RWPE1 (cell line): ENCODE data around the gene OR52N2.

Experiments
- CTCF ChIA-PET: fragments of 350-600 bp; sonication (Branson Sonifier 250); formaldehyde crosslinking; extraction: SDS; loops from one replicate; lab custom pipeline; 2021; lab: Yijun Ruan, JAX
- POLR2A ChIA-PET: fragments of 400-600 bp; formaldehyde crosslinking; extraction: SDS; loops from one replicate; lab custom pipeline; 2020; ENCODE audit warnings: antibody characterized with exemption; ENCODE audit not compliant: low non-redundant PET; lab: Yijun Ruan, JAX
- DNase-seq: peaks from one replicate; pipeline ENCODE4 v3.0.0; 2012; ENCODE audit warnings: low spot score
- H3K27ac ChIP-seq: fragments of 450-650 bp; 2 replicates; pipeline ENCODE4 v1.5.1; 2017
- CTCF ChIP-seq: fragments of 450-650 bp; conservative IDR thresholded peaks from 2 replicates; pipeline ENCODE4 v1.5.1; 2017; ENCODE audit warnings: low read depth, mild to moderate bottlenecking

The OR52N2 gene

GRCh38 chr11:5807580-5807979, 1.1 kb upstream of the OR52N2 start:
- no peak for DNase-seq
- no peak overlapping the region for H3K27ac ChIP-seq
- ChIA-PET CTCF (no interaction called here), POLR2A (no interaction called here)
- no peak for TF ChIP-seq CTCF

- no peak for DNase-seq
- H3K27ac ChIP-seq, result no peak overlapping the region
- POLR2A ChIA-PET, result no interaction called here
- TF ChIP-seq CTCF, result no peak
- CTCF ChIA-PET, result interaction anchor here (0.6 kb wide), 1 partner anchor 608 kb away, joined by 3 read pairs; the partner anchor contains the start of gene OR51V1
Observed at GRCh38 chr11:5809122-5809519, 397 bp downstream of the OR52N2 start.

- DNase-seq, result no peak
- POLR2A ChIA-PET, result no interaction called here
- CTCF ChIA-PET, result no interaction called here
- TF ChIP-seq CTCF, result no peak
- no peak overlapping the region for H3K27ac ChIP-seq
Observed at GRCh38 chr11:5809905-5810795, 1.4 kb downstream of the OR52N2 start.

- no peak for DNase-seq
- ChIA-PET CTCF (no interaction called here), POLR2A (no interaction called here)
- no peak overlapping the region for H3K27ac ChIP-seq
- TF ChIP-seq CTCF, result no peak
Observed at GRCh38 chr11:5815534-5815933, 6.8 kb downstream of the OR52N2 start.

- DNase-seq, result no peak
- ChIA-PET POLR2A (no interaction called here), CTCF (interaction anchor here (0.6 to 0.7 kb wide), 3 partner anchors 342 to 1694 kb away, joined by 3 to 4 read pairs (median 3); no protein-coding TSS in a partner anchor)
- no peak overlapping the region for H3K27ac ChIP-seq
- no peak for TF ChIP-seq CTCF
Observed at GRCh38 chr11:5818245-5818886, 9.6 kb downstream of the OR52N2 start.

- no peak overlapping the region for H3K27ac ChIP-seq
- ChIA-PET CTCF (no interaction called here), POLR2A (no interaction called here)
- TF ChIP-seq CTCF, result no peak
- DNase-seq, result no peak
Observed at GRCh38 chr11:5831196-5831829, 22.6 kb downstream of the OR52N2 start.
